ENCODE measurements around the gene JAG1. TPM values are rescaled to one million over a fixed set of nuclear protein-coding genes. Genes with fewer than 3 reads are reported as not detected.

JAG1 gene
- total RNA-seq, 2 donors from 2014 or later, result 32.4 to 42.3 TPM

GRCh38 chr20:10705801-10706459 is 32.1 kb upstream of the JAG1 start:
- intact Hi-C loops (cut with DNase I), result no loop called here
- DNase-seq (no peak), ATAC-seq (no peak)

DNA sequence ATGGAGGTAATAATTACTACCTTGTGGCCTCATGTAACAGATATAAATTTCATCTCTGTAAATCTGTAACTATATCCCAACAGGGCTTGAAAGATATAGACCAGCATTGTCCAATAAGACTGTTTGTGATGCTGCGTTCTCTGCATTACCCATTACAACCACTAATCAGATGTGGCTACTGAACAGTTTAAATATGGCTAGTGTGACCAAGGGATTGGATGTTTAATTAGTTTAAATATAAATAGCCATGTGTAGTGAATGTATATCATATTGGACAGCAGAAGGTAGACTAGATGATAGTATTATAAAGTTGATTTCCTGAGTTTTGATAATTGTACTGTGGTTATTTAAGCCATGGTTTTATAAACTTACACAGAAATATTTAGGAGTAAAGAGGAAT is 27.8 kb upstream of the JAG1 start:
- no peak for DNase-seq
- no peak for ATAC-seq
- intact Hi-C loops (cut with DNase I), result no loop called here

DNA sequence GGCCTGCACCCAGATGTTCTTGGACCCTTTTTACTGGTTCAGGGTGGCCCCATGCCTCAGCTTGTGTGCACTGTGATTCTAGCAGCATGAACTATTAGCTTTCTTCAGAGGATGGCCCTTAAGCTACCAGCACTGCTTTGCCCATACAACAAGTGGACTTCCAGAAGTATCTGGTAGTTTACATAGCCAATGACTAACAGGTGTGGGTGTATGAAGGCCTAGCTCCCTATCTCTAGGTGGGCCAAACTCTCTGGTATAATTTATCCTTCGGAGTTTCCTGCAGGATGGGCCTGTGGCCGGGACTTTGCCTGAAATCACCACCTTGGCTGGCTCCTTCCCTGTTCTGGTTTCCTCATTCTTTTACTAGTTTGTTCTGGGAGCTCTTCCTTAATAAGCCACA is 26.1 kb upstream of the JAG1 start:
- no peak for DNase-seq
- intact Hi-C loops (cut with DNase I), result no loop called here
- ATAC-seq, result no peak

DNA sequence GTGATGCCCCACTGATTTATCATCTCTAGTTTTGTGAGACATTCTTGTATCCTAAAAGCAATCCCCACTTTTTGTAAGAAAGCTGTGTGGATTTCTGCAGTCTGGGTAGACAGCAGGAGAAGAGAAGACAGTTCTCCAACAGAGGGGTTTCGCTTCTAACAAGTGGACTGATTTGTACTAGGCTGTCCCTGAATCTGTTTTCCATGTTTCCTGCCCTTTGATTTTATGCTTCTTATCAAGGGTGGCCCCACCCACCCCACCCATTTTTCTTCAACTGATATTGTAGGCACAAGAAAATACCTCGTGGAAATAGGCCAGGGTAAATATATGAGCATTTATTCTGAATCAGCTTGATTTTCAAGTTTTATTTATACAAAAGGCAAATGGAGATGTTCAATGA is 25.7 kb upstream of the JAG1 start:
- intact Hi-C loops (cut with DNase I), result no loop called here
- DNase-seq (no peak), ATAC-seq (no peak)

DNA sequence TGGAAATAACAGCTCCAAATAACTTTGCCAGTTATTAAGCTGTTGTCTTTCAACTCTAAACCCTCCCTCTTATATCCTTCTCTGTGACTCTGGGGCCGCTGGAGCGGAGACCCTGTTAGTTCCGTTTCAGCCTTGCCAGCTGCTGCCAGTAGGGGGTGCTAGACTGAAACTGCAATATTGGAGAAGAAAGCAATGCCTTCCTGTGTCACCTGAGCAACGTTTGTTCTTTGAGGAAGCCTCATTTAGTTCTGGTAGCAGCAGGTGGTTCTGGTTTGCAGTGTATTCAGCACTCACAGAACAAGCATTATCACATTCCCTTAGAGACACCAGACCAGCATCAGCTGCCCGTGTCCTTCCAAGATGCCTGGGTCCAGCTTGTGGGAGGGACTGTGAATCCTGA is 22.9 kb upstream of the JAG1 start:
- ATAC-seq (no peak), DNase-seq (no peak)
- intact Hi-C loops (cut with DNase I), result no loop called here

- ATAC-seq (no peak), DNase-seq (no peak)
- intact Hi-C loops (cut with DNase I), result no loop called here
Measured at GRCh38 chr20:10689385-10689784, 15.6 kb upstream of the JAG1 start.

- ATAC-seq, result no peak
- DNase-seq, result no peak
- intact Hi-C loops (cut with DNase I), result no loop called here
Measured at GRCh38 chr20:10687895-10688294, 14.1 kb upstream of the JAG1 start.

GRCh38 chr20:10686356-10687133 is 12.7 kb upstream of the JAG1 start:
- ATAC-seq (no peak), DNase-seq (no peak)
- intact Hi-C loops (cut with DNase I), result no loop called here

- DNase-seq (no peak), ATAC-seq (no peak)
- intact Hi-C loops (cut with DNase I), result no loop called here
Measured at GRCh38 chr20:10683537-10683936, 9.7 kb upstream of the JAG1 start.

DNA sequence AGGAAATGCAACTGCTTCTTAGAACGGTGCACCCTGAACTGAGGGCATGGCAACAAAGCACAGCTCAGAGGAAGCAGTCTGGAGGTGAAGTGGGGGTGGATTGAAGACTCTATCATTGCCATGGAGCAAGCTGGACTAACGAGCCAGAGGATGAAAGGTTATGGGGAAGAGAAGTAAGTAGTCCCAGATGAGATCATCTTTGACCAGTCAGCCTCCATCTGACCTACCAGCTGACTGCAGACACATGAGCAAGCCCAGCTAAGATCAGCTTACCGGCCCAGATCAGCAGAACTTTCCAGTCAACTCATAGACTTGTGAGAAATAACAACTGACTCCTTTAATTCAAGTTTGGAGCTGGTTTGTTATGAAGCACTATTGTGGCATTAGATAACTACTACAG is 9.1 kb upstream of the JAG1 start:
- intact Hi-C loops (cut with DNase I), result no loop called here

GRCh38 chr20:10681494-10681893 is 7.7 kb upstream of the JAG1 start:
- no peak for DNase-seq
- intact Hi-C loops (cut with DNase I), result no loop called here
- no peak for ATAC-seq

More for the DNA sequence above, 9.1 kb upstream of the JAG1 start:
- DNase-seq, result no peak
- no peak for ATAC-seq

GRCh38 chr20:10680571-10680970 is 6.8 kb upstream of the JAG1 start:
- ATAC-seq (no peak), DNase-seq (no peak)
- intact Hi-C loops (cut with DNase I), result no loop called here

- no peak for ATAC-seq
- no peak for DNase-seq
Measured at GRCh38 chr20:10679269-10679668, 5.5 kb upstream of the JAG1 start.

DNA sequence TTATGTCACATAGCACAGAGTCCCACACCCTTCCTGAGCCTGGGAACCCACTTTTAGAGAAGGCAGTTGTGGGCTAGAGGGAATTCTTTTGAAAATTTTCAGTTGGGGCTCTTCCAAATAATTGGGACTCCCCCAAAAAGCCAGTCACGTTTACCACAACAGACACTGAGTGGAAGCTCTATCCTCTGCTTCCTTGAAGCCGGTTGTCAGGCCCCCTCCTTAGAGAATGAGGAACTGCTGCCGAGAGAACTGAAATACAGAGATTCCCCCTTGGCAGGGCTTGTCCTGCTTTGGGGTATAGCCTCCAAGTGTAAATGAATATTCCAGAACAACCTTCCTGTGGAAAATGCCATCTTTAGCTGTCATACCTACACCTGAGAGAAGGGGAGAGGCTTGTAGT is 2.7 kb upstream of the JAG1 start:
- DNase-seq, result no peak
- intact Hi-C loops (cut with DNase I), result loop anchor here in 1 of 2 donors (10.0 kb wide), 2 partner anchors 188 to 212 kb away; no protein-coding TSS in a partner anchor
- ATAC-seq, result no peak

More at GRCh38 chr20:10679269-10679668, 5.5 kb upstream of the JAG1 start:
- intact Hi-C loops (cut with DNase I), result loop anchor here in 1 of 2 donors (10.0 kb wide), 2 partner anchors 186 to 214 kb away; no protein-coding TSS in a partner anchor

GRCh38 chr20:10675450-10675848 is 1.6 kb upstream of the JAG1 start:
- intact Hi-C loops (cut with DNase I), result loop anchor here in 1 of 2 donors (2.0 to 10.0 kb wide), 3 partner anchors 189 to 529 kb away; no protein-coding TSS in a partner anchor
- ATAC-seq (no peak), DNase-seq (no peak)

- DNase-seq (peak; percentile 86), ATAC-seq (peak; percentile 58 to 61)
- intact Hi-C loops (cut with DNase I), result loop anchor here in 1 of 2 donors (2.0 to 10.0 kb wide), 4 partner anchors 190 to 597 kb away; no protein-coding TSS in a partner anchor
Measured at GRCh38 chr20:10674684-10675449, 1.1 kb upstream of the JAG1 start.

DNA sequence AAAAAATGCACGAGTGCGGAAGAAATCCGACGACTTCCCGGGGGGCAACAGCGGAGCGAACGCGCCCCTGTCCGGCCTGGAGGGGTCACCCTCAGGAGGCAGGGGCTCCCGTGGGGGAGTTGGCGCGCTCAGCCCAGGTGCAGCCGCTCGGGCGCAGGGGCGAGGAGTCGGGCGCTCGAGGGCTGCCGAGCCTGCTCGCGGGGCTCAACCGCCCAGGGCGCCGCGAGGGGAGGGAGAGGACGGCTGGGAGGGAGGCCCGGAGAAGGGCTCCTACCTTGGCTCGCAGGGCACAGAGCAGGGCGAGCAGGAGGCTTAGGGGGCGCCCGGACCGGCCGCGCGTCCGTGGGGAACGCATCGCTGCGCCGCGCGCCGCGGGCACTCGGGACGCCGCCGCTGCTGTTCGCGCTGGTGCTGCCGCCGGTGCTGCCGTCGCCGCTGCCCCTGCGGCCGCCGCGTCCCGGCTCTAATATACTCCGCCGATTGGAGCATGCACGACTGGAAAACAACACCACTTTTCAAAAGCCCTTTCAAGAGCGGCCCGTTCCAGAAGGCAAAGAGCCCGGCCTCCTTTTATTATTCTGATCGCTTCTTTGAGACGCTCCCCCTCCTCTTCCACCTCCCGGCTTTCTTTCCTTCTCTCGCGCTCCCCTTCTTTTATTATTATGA is 490 bp downstream of the JAG1 start:
- DNase-seq (peak; percentile 55), ATAC-seq (peak; percentile 4)
- intact Hi-C loops (cut with DNase I), result loop anchor here in 1 of 2 donors (5.0 to 10.0 kb wide), 3 partner anchors 191 to 599 kb away; no protein-coding TSS in a partner anchor

GRCh38 chr20:10672624-10673127 is 1.1 kb downstream of the JAG1 start:
- intact Hi-C loops (cut with DNase I), result loop anchor here in 1 of 2 donors (5.0 to 10.0 kb wide), 3 partner anchors 192 to 600 kb away; no protein-coding TSS in a partner anchor
- peak in 1 of 2 donors; percentile 10 for ATAC-seq

More at GRCh38 chr20:10672624-10673127, 1.1 kb downstream of the JAG1 start:
- peak; percentile 72 for DNase-seq

Data from left cardiac atrium (tissue), 4 donors.